Measurements from ENCODE around the gene BTF3. TPM values are rescaled to one million over a fixed set of nuclear protein-coding genes. Genes with fewer than 3 reads are reported as not detected.

The BTF3 gene
- total RNA-seq, 1 donor from 2014 or later = 384 TPM

GRCh38 chr5:73532195-73532594 lies 34.0 kb downstream of the BTF3 start:
- H3K27me3 Mint-ChIP-seq (ENCODE audit: low read depth) = no peaks in the 10 kb centered on the region
- H3K4me1 Mint-ChIP-seq (ENCODE audit: low read depth) = peaks cover 9% of the 10 kb centered on the region
- no peak for DNase-seq (ENCODE audit: low spot score)
- H3K36me3 Mint-ChIP-seq (ENCODE audit: low read depth) = peaks cover 6% of the 10 kb centered on the region
- no peak for TF ChIP-seq CTCF (IDR thresholded peaks at IDR 0.05)
- H3K4me3 Mint-ChIP-seq (ENCODE audit: unreplicated experiment) = no peak overlapping the region
- peaks cover 13% of the 10 kb centered on the region for H3K9me3 Mint-ChIP-seq (ENCODE audit: low read depth)
- no peak overlapping the region for H3K27ac Mint-ChIP-seq (ENCODE audit: unreplicated experiment)

- no peaks in the 10 kb centered on the region for H3K27me3 Mint-ChIP-seq (ENCODE audit: low read depth)
- peaks cover 11% of the 10 kb centered on the region for H3K4me1 Mint-ChIP-seq (ENCODE audit: low read depth)
- peaks cover 13% of the 10 kb centered on the region for H3K9me3 Mint-ChIP-seq (ENCODE audit: low read depth)
- no peak for DNase-seq (ENCODE audit: low spot score)
- no peak overlapping the region for H3K4me3 Mint-ChIP-seq (ENCODE audit: unreplicated experiment)
- TF ChIP-seq CTCF (IDR thresholded peaks at IDR 0.05) = no peak
- H3K27ac Mint-ChIP-seq (ENCODE audit: unreplicated experiment) = no peak overlapping the region
- peaks cover 6% of the 10 kb centered on the region for H3K36me3 Mint-ChIP-seq (ENCODE audit: low read depth)
Measured at GRCh38 chr5:73534011-73534644, 35.9 kb downstream of the BTF3 start.

- no peak for TF ChIP-seq CTCF (IDR thresholded peaks at IDR 0.05)
- H3K4me1 Mint-ChIP-seq (ENCODE audit: low read depth) = peaks cover 10% of the 10 kb centered on the region
- no peak overlapping the region for H3K27ac Mint-ChIP-seq (ENCODE audit: unreplicated experiment)
- no peaks in the 10 kb centered on the region for H3K27me3 Mint-ChIP-seq (ENCODE audit: low read depth)
- peaks cover 6% of the 10 kb centered on the region for H3K36me3 Mint-ChIP-seq (ENCODE audit: low read depth)
- no peak for DNase-seq (ENCODE audit: low spot score)
- peaks cover 13% of the 10 kb centered on the region for H3K9me3 Mint-ChIP-seq (ENCODE audit: low read depth)
- no peak overlapping the region for H3K4me3 Mint-ChIP-seq (ENCODE audit: unreplicated experiment)
Measured at GRCh38 chr5:73534971-73535370, 36.7 kb downstream of the BTF3 start.

- H3K27me3 Mint-ChIP-seq (ENCODE audit: low read depth) = peaks cover 9% of the 10 kb centered on the region
- no peak for TF ChIP-seq CTCF (IDR thresholded peaks at IDR 0.05)
- DNase-seq (ENCODE audit: low spot score) = no peak
- H3K4me3 Mint-ChIP-seq (ENCODE audit: unreplicated experiment) = no peak overlapping the region
- peaks cover 4% of the 10 kb centered on the region for H3K36me3 Mint-ChIP-seq (ENCODE audit: low read depth)
- H3K27ac Mint-ChIP-seq (ENCODE audit: unreplicated experiment) = no peak overlapping the region
- H3K4me1 Mint-ChIP-seq (ENCODE audit: low read depth) = peaks cover 14% of the 10 kb centered on the region
- peaks cover 6% of the 10 kb centered on the region for H3K9me3 Mint-ChIP-seq (ENCODE audit: low read depth)
Measured at GRCh38 chr5:73539730-73540129, 41.5 kb downstream of the BTF3 start.

GRCh38 chr5:73540192-73540591 lies 42.0 kb downstream of the BTF3 start:
- DNase-seq (ENCODE audit: low spot score) = no peak
- H3K27ac Mint-ChIP-seq (ENCODE audit: unreplicated experiment) = no peak overlapping the region
- H3K4me3 Mint-ChIP-seq (ENCODE audit: unreplicated experiment) = no peak overlapping the region
- peaks cover 3% of the 10 kb centered on the region for H3K9me3 Mint-ChIP-seq (ENCODE audit: low read depth)
- peaks cover 3% of the 10 kb centered on the region for H3K36me3 Mint-ChIP-seq (ENCODE audit: low read depth)
- peaks cover 9% of the 10 kb centered on the region for H3K27me3 Mint-ChIP-seq (ENCODE audit: low read depth)
- peaks cover 14% of the 10 kb centered on the region for H3K4me1 Mint-ChIP-seq (ENCODE audit: low read depth)
- TF ChIP-seq CTCF (IDR thresholded peaks at IDR 0.05) = no peak
